EH (cell line): Measurements from ENCODE around the gene HES1.

Source experiments
- DNase-seq: peaks from one replicate; pipeline ENCODE4 v3.0.0-alpha.2; 2015; ENCODE audit warnings: low read depth

HES1 gene

GRCh38 chr3:194167480-194168282 is 31.7 kb downstream of the HES1 start:
- DNase-seq: no peak

DNA sequence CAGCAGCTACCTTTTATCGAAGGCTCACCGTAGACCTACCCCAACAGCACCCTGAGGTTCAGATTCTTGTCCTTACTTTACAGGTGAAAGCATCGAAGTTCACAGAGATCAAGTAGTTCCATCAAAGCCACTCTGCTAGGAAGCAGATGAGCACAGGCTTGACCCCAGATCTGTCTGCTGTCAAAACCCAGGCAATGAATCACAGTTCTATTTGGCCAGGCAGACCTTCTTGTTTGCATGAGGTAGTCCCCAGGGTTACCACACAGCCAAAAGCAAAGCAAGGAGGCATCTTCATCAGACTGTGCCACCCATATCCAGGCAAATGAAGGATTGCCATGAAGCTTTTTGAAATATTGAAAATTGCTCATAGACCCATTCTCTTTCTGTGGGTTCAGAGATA is 33.0 kb downstream of the HES1 start:
- no peak for DNase-seq

- DNase-seq: no peak
Observed at GRCh38 chr3:194169595-194169994, 33.6 kb downstream of the HES1 start.

DNA sequence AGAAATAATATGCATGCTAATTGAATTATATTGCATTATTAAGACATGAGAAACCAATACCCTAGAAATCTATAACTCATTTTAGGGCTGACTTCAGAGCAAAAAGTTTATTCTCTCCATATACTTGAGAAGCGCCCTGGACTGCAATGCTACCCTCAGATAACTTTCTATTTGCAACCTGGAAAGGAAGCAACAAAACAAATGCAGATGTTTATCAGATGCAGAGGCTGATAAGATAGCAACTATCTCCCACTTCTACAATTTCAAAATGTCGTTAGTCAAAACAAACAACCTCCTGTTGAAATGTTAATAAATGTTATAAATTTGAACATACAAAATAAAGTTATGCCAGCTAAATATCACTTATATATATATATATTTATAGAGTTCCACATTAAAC is 34.8 kb downstream of the HES1 start:
- no peak for DNase-seq

DNA sequence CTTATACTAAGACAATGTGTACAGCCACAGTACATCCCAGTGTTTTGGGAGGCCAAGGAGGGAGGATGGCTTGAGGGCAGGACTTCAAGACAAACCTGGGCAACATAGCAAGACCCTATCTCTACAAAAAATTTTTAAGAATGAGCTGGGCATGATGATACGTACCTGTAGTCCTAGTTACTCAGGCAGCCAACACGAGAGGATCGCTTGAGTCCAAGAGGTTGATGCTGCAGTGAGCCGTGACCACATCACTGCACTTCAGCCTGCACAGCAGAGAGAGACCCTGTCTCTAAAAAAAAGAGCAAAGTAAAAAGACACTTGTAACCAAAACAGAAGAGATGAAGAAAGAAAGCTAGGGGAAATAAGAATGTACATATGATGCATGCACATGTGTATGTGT is 38.5 kb downstream of the HES1 start:
- no peak for DNase-seq

DNA sequence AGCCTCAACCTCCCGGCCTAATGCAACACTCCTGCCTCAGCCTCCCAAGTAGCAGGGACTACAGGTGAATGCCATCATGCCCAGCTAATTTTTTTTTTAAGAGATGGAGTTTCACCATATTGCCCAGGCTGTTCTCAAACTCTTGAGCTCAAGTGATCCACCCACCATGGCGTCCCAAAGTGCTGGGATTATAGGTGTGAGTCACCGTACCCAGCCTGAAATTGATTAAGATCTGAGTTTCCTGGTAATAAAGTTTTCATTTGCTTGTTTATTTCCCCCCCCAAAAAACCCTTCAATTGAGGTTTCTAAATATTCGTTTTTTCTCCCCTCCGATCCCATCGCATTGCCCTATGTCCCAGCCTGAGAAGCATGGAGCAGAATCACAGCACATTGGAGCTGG is 39.0 kb downstream of the HES1 start:
- no peak for DNase-seq

GRCh38 chr3:194176274-194176991 is 40.5 kb downstream of the HES1 start:
- no peak for DNase-seq

DNA sequence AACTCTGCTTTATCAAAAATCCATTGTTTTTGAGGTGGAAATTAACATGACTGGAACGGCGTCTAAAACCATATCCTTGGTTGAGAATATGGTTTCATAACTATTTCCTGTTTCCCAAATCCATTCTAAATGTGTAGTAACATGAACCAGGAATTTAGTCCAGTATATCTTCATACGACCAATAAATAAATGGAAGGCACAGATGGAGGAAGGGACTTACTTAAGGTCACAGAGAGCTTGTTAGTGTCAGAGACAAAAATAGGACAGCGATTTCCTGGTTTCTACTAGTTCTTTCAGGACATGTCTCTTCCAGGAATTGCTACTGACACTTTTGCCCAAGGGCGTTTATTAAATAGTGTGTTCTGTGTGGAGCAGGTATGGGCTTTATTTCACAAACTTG is 41.2 kb downstream of the HES1 start:
- DNase-seq: no peak

DNA sequence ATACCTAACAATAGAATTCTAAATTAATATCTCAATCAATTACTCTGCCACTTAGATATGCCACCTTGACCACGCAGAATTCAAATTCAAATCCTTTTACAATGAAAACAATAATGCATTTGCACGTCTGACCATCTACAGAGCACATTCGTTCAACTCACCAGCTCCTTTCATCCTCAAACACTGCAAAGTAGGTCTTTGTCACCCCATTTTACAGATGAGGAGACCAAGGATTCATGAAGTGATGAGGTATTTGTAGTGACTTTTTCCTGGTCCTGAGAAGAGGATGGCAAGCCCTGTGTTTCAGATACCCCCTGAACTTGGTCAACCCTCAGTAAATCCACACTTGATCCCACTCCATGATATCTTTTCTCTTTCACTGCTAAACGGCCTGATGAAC is 42.2 kb downstream of the HES1 start:
- DNase-seq: no peak

DNA sequence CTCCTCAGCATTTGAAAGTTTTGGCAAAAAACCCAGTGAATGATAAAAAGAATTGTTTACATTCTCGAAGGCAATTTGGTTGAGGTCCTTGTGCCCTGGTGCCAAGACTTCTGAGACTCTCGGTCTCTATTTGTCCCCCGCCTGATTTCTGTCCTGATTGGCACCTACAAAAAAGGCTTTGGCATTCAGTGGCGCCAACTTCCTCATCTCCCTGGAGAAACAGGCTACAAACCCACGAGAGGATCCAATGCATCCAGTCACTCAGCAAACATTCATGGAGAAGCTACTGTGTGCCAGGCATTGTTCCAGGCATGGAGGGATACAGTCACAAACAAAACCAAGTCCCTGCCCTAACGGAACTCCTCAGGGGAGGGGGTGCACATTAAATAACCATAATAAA is 42.7 kb downstream of the HES1 start:
- DNase-seq: no peak

DNA sequence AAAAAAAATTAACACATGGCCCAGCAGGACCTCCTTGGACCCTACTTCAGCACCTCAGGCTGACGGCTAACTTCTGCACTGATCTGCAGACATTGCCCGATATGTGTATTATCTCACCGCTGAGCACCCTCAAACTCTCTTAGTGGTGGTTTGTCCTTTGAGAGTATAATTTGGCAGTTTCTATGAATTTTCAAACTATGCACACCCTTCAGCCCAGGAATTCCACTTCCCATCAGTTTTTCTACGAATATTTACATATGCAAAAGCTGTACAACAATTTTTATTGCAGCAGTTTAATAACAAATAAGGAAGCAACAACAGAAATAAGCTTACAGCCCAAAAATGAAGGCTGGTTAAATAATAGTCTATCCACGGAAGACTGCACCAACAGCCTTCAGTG is 44.6 kb downstream of the HES1 start:
- no peak for DNase-seq

- no peak for DNase-seq
Observed at GRCh38 chr3:194181612-194182529, 45.9 kb downstream of the HES1 start.

GRCh38 chr3:194183271-194183670 is 47.3 kb downstream of the HES1 start:
- no peak for DNase-seq

GRCh38 chr3:194184265-194184751 is 48.4 kb downstream of the HES1 start:
- no peak for DNase-seq

DNA sequence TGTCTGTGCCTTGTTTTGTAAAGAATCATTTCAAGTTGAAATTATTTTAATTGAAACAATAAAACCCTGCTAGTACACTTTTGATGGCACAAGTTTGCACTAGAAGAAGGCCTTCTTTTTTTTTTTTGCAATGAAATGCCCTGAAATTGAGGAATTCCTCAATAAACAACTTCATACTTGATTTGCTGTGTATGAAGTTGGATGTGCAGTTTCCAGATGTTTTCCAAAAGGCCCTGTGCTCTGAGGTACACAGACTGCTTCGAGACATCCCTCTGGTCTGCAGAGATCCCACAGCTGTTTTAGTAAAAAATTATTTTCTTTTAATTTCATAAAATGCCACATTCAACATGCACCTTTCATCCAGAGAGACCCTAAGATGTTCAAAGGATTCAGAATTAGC is 48.9 kb downstream of the HES1 start:
- DNase-seq: no peak

DNA sequence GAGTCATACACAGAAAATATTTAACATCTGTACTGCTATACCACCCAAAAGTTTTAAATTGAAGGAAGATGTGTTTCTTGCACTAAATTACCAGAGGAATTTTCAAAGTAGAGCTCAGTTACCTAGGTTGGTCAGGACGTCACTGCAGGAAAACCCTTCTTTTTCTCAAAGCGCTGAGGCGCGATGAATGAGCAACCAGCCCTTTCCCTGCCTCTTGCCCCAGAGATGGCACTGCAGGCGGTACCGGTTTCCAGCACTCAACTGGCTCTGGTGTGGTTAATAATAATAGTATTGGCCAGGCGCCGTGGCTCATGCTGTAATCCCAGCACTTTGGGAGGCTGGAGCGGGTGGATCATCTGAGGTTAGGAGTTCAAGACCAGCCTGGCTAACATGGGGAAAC is 49.3 kb downstream of the HES1 start:
- DNase-seq: no peak

DNA sequence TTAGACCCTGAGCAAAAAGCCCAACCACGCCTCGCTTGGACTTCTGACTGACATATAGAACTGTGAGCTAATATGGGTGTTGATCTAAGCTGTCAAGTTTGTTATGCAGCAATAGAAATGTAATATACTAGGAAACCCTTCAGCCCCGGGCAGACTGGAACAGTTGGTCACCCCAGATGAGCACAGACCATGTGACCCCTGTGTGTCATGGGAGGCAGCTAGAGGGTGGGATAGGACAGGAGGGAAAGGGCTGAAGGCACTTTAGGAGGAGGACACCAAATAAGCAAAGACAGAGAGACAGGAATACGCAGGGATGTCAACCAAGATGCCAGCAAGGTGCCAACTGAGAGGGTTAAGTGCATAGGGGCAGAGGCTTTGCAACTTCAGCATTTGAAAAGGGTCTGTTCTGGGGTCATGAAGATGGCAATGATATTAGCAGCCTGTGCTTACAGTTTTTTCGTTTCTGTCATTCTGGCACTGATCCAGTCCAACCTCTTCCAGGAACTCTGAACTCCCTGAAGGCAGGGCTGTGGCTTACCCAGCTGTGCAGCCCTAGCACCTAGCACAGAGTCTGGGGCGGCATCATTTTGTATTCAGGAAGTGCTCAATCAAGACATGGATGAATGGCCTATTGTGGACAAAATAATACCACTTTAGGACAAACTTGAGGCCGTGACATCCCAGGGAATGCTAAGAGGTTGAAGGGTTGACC is 51.4 kb downstream of the HES1 start:
- no peak for DNase-seq
